Ovary (tissue), 9 donors: ENCODE data around the gene ALDOB. TPM values are rescaled to one million over a fixed set of nuclear protein-coding genes. Genes with fewer than 3 reads are reported as not detected.

Source experiments
- DNase-seq, 5 donors: peaks; one replicate each; pipeline ENCODE4 v3.0.0-alpha.2; 2019 to 2020
- H3K27ac ChIP-seq, 2 donors: fragments of 200-600 bp; one replicate each; pipeline versions ENCODE4 v1.5.1 to v1.8.0; 2019 to 2022
- H3K27me3 ChIP-seq: fragments of 200-600 bp; one replicate; pipeline ENCODE4 v1.8.0; 2022
- H3K36me3 ChIP-seq: fragments of 200-600 bp; sonication (generic); one replicate; pipeline ENCODE4 v1.5.1; 2019
- H3K4me1 ChIP-seq: one replicate; pipeline ENCODE4 v1.8.1; 2013; ENCODE audit warnings: mild to moderate bottlenecking, moderate library complexity; ENCODE audit not compliant: insufficient read depth
- H3K4me3 ChIP-seq: fragments of 200-600 bp; sonication (generic); one replicate; pipeline ENCODE4 v1.5.1; 2017
- H3K9me3 ChIP-seq, 2 donors: fragments of 200-600 bp in 1 of 2; sonication (generic) in 1 of 2; one replicate each; pipeline versions ENCODE4 v1.5.1 to v1.8.1; 2013 to 2019; ENCODE audit warnings: mild to moderate bottlenecking in 1 of 2, moderate library complexity in 1 of 2
- EP300 ChIP-seq: sonication (generic); formaldehyde crosslinking; IDR thresholded peaks from one replicate; pipeline ENCODE4 v1.6.1; 2017; ENCODE audit warnings: antibody characterized with exemption
- POLR2A ChIP-seq: fragments of 450-650 bp; IDR thresholded peaks from one replicate; pipeline ENCODE4 v1.6.1; 2017; ENCODE audit warnings: antibody characterized with exemption, mild to moderate bottlenecking, moderate library complexity
- WGBS, 3 donors: extraction: QIAGEN DNeasy Blood & Tissue Kit in 1 of 3; methylation state at CpG; one replicate each; pipeline versions ENCODE4 v1.1.5 to v1.1.7; 2013 to 2017; 5-methylcytosine and 5-hydroxymethylcytosine counted together
- intact Hi-C, 4 donors: fragments of 100-400 bp; cut with DNase I; formaldehyde crosslinking; loops; one replicate each; pipeline versions ENCODE4 v1.11.0 to v1.15.1; 2022 to 2023
- polyA plus RNA-seq, 2 donors: library from polyadenylated mRNA; stranded (reverse); fragments of 200-250 nt in 1 of 2; fragments of 350-450 nt in 1 of 2; fragmentation: Illumina TruSeq in 1 of 2; extraction: RNeasy Lipid Tissue Mini Kit (QIAGEN cat#74804) in 1 of 2; gene quantifications; one replicate each; pipeline ENCODE4 v1.2.3, GENCODE V29; 2013 to 2014
- total RNA-seq, 7 donors: library from RNA; depleted of rRNA in 2 of 7; stranded (reverse); fragments of >200 nt in 2 of 7; fragmentation: NEBNext Ultra II Directional in 3 of 7; extraction: Animal tissue kit (Norgen Biotek cat#: 25700) in 3 of 7; gene quantifications; one replicate each; pipeline versions ENCODE4 v1.1.0 to v1.2.4, GENCODE V29; 2016 to 2023
- TF ChIP-seq, protein P1 (sequence below), 3 donors: fragments of 450-650 bp in 2 of 3; fragments of 200-600 bp in 1 of 3; IDR thresholded peaks; one replicate each; pipeline versions ENCODE4 v1.5.1 to v1.8.0; 2016 to 2022; ENCODE audit warnings: antibody characterized with exemption in 3 of 3, mild to moderate bottlenecking in 1 of 3
- donor health status: DM: no; HTN: no; CAD: no; lungs with moderate emphysema.
- donor health status: DM: no; HTN: no; CAD: no.
- donor health status: Bipolar disorder and iron deficiency.
- donor health status: DM: yes; HTN: yes; CAD: no.
- donor health status: DM: no; HTN: no; CAD: no.
- donor health status: DM: yes; HTN: yes; CAD: no.

ALDOB gene
- total and polyA plus RNA-seq, 9 donors, result 0.18 to 14.7 (median 0.62) TPM; not detected in 2

- DNase-seq, result no peak
- no peaks in the 10 kb centered on the region for H3K9me3 ChIP-seq
- H3K27ac ChIP-seq, result no peak overlapping the region
- intact Hi-C loops, result no loop called here
- H3K36me3 ChIP-seq, result no peaks in the 10 kb centered on the region
- peaks cover 12% of the 10 kb centered on the region for H3K4me1 ChIP-seq
- no peaks in the 10 kb centered on the region for H3K27me3 ChIP-seq
- no peak overlapping the region for H3K4me3 ChIP-seq
- TF ChIP-seq POLR2A (no peak), EP300 (no peak)
- TF ChIP-seq, protein P1, sequence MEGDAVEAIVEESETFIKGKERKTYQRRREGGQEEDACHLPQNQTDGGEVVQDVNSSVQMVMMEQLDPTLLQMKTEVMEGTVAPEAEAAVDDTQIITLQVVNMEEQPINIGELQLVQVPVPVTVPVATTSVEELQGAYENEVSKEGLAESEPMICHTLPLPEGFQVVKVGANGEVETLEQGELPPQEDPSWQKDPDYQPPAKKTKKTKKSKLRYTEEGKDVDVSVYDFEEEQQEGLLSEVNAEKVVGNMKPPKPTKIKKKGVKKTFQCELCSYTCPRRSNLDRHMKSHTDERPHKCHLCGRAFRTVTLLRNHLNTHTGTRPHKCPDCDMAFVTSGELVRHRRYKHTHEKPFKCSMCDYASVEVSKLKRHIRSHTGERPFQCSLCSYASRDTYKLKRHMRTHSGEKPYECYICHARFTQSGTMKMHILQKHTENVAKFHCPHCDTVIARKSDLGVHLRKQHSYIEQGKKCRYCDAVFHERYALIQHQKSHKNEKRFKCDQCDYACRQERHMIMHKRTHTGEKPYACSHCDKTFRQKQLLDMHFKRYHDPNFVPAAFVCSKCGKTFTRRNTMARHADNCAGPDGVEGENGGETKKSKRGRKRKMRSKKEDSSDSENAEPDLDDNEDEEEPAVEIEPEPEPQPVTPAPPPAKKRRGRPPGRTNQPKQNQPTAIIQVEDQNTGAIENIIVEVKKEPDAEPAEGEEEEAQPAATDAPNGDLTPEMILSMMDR (IDR thresholded peaks at IDR 0.05), result no peak
- 49 to 70% (median 63%) methylated on average over 4 of the region's 4 CpGs for WGBS, 3 donors
Observed at GRCh38 chr9:101477214-101477613, 41.6 kb upstream of the ALDOB start.

DNA sequence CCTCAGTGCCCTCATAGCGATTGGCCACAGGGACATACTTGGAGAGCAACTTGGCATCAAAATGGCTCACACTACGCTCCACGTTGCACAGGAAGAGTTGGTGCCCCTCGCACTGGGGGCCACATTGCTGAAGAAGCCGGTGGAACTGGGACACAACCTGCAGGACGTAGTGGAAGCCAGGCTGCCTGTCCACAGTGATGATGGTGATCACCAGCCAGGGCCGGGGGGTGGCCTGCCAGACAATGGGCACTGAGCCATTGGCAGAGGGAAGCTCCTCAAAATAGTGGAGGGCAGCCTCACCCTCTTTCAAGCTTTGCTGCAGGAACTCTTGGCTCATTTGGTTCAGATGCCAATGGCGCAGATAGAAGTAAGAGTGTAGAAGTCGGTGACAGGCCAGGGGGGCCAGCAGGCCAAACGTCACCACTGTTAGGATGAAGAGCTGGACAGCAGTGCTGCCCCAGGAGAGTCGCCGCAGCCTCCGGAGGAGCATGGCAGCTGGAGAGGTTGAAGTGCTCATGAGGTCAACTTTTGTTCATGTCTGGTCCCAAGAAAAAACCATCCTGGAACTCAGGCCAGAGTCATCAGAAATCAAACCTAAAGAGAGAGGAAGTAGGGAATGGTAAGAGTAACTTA is 41.1 kb upstream of the ALDOB start:
- Histone ChIP-seq H3K4me1 (peaks cover 12% of the 10 kb centered on the region), H3K27me3 (no peaks in the 10 kb centered on the region), H3K4me3 (no peak overlapping the region), H3K36me3 (no peaks in the 10 kb centered on the region), H3K9me3 (no peaks in the 10 kb centered on the region), H3K27ac (no peak overlapping the region)
- WGBS, 3 donors, result 95 to 98% (median 98%) methylated on average over 13 of the region's 13 CpGs
- TF ChIP-seq POLR2A, result no peak
- TF ChIP-seq EP300, result no peak
- TF ChIP-seq, protein P1 (IDR thresholded peaks at IDR 0.05), result no peak
- intact Hi-C loops, result no loop called here
- DNase-seq, result no peak

- no peak for DNase-seq
- Histone ChIP-seq H3K27me3 (no peaks in the 10 kb centered on the region), H3K36me3 (no peaks in the 10 kb centered on the region), H3K9me3 (no peaks in the 10 kb centered on the region), H3K27ac (no peak overlapping the region), H3K4me3 (no peak overlapping the region), H3K4me1 (peaks cover 2% of the 10 kb centered on the region)
- TF ChIP-seq POLR2A (no peak), EP300 (no peak)
- TF ChIP-seq, protein P1 (IDR thresholded peaks at IDR 0.05), result no peak
- 83 to 100% (median 94%) methylated on average over 1 of the region's 1 CpG for WGBS, 3 donors
- intact Hi-C loops, result no loop called here
Observed at GRCh38 chr9:101472891-101473290, 37.3 kb upstream of the ALDOB start.

DNA sequence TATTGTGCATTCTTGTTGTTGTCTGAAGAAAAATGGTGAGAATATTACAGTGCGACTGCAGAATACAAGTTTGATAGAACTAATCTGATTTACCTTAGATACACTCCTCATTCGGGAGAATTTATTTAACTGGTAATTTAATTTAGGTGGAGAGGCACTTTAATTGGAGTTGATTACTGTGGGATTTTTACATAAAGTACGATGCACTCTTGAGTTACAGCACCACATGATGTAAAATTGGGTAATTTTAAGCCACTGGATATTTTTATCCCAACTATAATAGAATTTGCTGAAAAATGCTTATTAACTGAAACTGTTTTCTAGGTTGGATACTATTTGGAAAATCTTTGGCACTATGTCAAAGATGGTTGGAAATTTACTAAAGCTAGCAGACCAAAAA is 35.4 kb upstream of the ALDOB start:
- no peaks in the 10 kb centered on the region for H3K4me1 ChIP-seq
- intact Hi-C loops, result no loop called here
- no peaks in the 10 kb centered on the region for H3K27me3 ChIP-seq
- 77 to 83% (median 78%) methylated on average over 3 of the region's 3 CpGs for WGBS, 3 donors
- no peak overlapping the region for H3K27ac ChIP-seq
- TF ChIP-seq, protein P1 (IDR thresholded peaks at IDR 0.05), result no peak
- TF ChIP-seq EP300 (no peak), POLR2A (no peak)
- H3K4me3 ChIP-seq, result no peak overlapping the region
- DNase-seq, result no peak
- no peaks in the 10 kb centered on the region for H3K9me3 ChIP-seq
- H3K36me3 ChIP-seq, result no peaks in the 10 kb centered on the region
